Limb (tissue), 2 donors: Measurements from ENCODE around the gene PIK3C3.

ENCODE experiments used
- DNase-seq, 2 donors: peaks; one replicate each; pipeline ENCODE4 v3.0.0-alpha.2; 2016; ENCODE audit errors: extremely low spot score in 2 of 2

PIK3C3 gene

GRCh38 chr18:42114310-42114943 lies 159.4 kb downstream of the PIK3C3 start:
- DNase-seq = peak; percentile 81 to 88

GRCh38 chr18:42126586-42126985 lies 171.6 kb downstream of the PIK3C3 start:
- DNase-seq = no peak

- DNase-seq = no peak
These were observed 176.3 kb downstream of the PIK3C3 start for GRCh38 chr18:42131066-42131929.

- DNase-seq = no peak
These were observed 176.9 kb downstream of the PIK3C3 start for GRCh38 chr18:42131930-42132244.
